NCI-H345 (cell line): ENCODE data around the gene TSPY8.
"Not testable (repeated sequence)": the region's sequence is repeated elsewhere in the genome, so short reads cannot be mapped to it uniquely, and the experiment has no call there.

Source experiments
- DNase-seq: peaks from one replicate; lab custom pipeline; 2025; lab: John Stamatoyannopoulos, UW

TSPY8 gene

GRCh38 chrY:9357497-9357896, at the start of gene TSPY8:
TSPY8 (plus strand) TSS chrY:9357797; CDS start chrY:9357843, 46 bp downstream.
- not testable (repeated sequence) for DNase-seq

GRCh38 chrY:9320996-9321395, 36.6 kb upstream of the TSPY8 start:
- no peak for DNase-seq

- DNase-seq: not testable (repeated sequence)
Observed at GRCh38 chrY:9337164-9337563, 20.4 kb upstream of the TSPY8 start, which contains the start of gene TSPY4. TSPY4 (plus strand) TSS chrY:9337464; CDS start chrY:9337510, 46 bp downstream.

GRCh38 chrY:9396527-9396926, 38.9 kb downstream of the TSPY8 start:
- DNase-seq: not testable (repeated sequence)

GRCh38 chrY:9398121-9398520, 40.5 kb downstream of the TSPY8 start, which contains the start of gene TSPY3:
TSPY3 (plus strand) TSS chrY:9398421; CDS start chrY:9398467, 46 bp downstream.
- DNase-seq: not testable (repeated sequence)
